GM21447 (cell line): ENCODE data around the gene TTC16.
"Not testable (repeated sequence)": the region's sequence is repeated elsewhere in the genome, so short reads cannot be mapped to it uniquely, and the experiment has no call there.

Source experiments
- ATAC-seq: cut with Tn5 transposase; IDR thresholded peaks from one replicate; pipeline ENCODE4 v1.9.1; 2021; ENCODE audit not compliant: unreplicated experiment

The TTC16 gene

DNA sequence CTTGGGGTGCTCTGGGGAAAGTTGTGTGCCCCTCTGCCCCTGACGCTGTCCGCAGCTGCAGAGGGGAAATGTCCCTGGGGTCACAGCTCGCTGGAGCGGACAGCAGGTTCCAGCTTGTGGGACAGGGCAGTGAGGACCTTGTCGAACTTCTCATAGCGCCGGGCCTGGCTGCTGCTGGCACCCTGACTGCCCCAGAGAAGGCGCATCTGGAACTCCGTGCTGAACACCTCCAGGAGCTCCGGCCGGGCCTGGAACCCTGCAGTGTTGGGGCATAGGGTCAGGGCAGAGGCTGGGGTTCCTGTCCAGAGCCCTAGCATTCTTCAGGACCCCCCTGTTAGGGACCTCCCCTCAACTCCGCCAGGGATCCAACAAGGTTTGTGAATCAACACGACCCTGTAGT is 22.8 kb downstream of the TTC16 start:
- no peak for ATAC-seq

DNA sequence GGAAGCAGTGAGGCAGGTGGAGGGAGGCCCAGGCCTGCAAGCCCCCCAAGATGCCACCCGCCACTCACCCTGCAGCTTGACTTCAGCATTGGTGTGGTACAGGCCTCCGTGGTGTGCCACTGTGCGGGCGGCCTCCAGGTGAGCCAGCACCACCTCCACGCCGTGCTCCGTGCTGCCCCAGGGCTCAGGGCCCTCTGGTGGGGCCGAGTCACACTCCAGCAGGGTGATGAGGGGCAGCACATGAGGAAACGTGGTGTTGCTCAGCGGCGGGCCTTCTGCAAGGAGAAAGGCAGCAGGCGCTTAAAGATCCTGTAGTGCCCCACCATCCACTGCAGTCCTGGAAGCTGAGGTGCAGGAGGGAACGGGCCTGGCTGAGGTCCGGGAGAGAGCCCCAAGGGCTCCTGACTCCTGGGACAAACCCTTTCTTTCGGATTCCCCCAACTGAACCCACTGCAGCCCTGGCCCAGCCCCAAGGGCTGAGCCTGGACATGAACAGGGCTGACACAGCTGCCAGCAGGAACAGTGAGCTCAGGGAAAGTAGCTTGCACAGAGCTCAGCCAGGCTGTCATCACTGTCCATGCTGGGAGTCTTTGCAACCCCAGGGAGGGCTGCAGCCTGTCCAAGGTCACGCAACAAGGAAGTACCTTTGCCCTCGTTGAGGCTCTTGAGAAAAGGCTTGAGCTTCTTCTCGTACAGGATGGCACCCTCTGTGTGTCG is 23.9 kb downstream of the TTC16 start:
- no peak for ATAC-seq

DNA sequence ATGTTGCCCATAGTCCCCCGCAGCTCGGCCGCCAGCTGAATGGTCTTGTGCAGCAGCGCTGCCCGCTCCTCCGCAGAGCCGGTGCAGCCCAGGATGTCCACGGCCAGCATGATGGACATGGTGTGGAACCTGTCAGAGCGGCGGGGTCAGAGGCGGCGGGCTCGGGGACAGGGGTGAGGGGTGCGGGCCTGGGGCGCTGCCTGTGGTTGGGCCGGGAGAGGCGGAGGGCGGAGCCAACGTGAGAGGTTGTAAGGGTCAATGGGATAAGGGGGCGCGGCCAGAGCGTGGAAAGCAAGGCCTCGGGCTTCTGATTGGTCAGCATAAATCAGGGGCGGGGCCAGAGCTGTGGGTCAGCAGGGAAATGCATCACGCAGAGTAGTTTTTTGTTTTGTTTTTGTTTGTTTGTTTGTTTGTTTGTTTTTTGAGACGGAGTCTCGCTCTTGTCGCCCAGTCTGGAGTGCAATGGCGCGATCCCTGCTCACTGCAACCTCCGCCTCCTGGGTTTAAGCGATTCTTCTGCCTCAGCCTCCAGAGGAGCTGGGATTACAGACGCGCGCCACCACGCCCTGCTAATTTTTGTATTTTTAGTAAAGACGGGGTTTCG is 26.1 kb downstream of the TTC16 start:
- ATAC-seq, result no peak

DNA sequence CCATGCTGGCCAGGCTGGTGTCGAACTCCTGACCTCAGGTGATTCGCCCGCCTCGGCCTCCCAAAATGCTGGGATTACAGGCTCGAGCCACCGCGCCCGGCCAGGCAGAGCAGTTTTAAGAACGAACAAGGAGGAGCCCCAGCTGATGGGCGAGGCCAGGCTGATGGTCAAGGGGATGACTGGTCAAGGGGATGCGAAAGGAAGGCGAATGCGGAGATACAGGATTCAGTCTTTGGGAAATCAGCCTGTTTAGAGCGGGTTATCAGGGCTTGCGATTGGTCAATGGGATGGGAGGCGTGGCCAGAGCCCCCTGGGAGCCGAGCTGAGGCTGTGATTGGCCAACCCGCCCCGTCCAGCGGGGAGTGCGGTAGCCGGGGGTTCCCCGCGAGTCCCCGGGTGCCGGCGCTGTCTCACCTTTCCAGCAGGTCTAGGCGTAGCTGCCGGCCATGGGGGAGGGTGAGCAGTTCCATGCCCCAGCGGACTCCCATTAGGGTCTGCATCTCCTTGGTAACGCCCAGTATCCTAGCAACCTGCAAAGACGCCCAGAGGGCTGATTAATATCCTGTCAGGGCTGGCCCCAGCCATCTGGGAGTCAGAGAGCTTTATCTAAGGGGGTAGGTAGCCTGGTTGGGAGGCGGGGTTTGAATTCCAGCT is 26.7 kb downstream of the TTC16 start:
- no peak for ATAC-seq

DNA sequence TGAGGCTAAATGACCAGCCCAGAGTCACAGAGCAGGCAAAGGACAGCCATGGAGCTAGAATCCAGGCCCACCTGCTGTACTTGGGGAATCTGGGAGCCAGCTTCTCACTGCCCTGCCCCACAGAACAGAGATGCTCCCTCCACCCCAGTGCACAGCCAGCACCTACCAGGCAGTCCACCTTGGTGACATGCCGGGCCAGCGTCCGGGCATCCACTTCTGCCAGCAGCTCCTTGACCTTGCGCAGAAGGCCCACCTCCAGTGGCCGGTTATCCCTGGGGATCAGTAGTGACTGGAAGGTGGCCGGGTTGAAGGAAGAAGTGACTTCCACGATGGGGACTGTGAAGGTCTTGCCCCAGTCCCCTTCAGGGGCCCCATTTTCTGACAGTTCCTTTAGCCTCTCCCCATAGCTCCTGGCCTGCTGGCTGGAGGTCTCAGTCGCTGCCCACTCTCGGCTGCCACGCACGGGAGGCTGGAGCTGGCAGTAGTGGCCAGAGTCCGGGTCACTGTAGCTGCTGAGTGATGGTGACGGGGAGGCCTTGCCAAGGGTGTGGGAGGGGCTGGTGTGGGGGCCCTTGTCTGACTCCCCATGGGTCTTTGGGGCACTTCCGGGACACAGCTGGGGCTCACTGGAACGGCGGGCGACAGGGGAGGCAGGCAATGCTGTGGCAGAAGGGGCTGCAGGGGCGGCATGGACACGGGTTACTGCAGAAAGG is 28.7 kb downstream of the TTC16 start:
- no peak for ATAC-seq

DNA sequence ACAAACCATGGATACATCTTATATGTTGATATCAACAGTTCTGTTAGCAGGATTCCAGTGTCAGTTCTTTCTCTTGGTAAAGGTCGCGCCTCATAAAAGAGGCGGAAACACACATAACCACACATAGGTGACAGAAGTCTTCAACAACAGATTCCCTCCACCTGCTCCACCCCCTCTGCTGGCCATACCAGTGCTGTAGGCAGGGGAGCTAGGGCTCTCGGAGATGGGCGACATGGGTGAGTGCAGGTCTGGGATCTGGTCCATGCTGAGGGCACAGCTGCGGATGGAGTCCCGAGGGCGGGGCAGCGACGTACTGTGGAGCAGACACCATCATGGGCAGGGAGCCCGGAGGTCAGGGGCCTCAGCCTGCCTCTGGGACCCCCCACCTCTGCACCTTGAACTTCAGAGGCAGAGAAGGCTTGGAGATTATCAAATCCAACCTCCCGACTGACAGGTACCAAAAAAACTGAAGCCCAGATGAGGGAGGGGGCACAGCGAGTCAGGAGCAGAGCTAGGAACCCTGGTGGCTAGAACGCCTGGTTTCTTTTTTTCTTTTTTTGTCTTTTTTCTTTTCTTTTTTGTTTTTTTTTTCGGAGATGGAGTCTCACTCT is 31.2 kb downstream of the TTC16 start:
- no peak for ATAC-seq

DNA sequence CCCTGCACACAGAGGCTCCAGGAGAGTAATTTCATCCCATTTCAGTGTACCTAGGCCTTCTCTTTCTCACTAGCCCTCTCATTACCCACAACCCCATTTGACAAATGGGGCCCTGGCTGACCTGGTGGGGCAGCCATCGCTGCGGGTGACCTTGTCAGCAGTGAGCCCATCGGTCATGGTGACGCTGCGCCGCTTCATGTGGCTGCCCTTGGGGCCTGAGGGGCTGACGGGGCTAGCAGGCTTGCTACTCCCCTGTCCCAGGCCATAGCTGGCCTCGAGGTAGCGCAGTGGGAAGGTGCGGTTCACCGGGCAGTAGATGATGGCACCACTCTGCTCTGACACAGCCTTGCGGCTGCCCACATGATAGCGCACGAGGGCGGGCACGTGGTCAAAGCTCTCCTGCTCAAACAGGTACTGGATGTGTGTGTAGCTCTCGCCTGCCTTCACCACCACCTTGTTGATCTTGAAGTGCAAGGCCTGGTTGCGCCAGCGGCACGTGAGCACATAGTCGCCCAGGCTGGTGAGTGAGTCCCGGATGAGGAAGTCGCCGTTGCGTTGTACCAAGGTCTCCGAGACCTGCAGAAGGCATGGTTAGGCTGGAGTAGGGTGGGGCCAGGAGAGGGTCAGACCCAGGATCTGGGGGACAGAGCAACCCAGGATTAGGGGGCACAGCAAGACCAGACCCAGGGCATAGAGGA is 33.4 kb downstream of the TTC16 start:
- no peak for ATAC-seq

DNA sequence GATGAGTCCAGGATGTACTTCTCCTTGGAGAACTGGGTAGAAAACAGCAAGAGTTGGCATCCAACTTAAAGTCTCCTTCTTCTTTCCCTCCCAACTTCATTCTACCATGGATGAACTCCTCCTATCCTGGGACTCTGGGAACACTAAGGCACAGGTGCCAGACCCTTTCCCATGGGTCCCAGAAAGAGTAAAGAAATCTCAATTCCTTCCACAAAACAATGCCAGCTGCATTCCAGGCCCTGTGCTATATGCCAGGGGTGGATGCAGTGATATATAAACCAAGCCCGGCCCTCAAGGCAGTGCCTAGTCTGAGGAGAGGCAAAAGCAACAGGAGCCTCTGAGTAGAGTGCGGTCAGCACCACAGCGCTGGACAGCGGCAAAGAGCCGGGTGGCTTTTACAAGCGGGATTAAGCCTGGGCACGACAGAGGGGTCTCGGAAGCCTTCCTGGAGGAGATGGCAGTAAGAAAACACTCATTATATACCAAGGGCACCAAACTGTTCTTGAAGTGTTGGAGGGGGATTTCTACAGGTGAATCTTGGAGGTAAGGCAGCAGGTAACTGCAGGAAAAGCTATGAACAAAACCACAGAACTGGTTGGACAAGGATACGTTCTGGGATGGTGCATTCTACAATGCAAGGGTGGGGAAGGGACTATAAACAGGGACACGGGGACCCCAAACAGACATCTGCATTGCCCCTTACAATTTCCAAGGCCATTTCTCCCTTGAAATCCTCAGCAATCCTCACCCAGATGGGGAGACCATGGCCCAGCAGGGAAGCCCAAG is 35.6 kb downstream of the TTC16 start:
- ATAC-seq, result no peak

DNA sequence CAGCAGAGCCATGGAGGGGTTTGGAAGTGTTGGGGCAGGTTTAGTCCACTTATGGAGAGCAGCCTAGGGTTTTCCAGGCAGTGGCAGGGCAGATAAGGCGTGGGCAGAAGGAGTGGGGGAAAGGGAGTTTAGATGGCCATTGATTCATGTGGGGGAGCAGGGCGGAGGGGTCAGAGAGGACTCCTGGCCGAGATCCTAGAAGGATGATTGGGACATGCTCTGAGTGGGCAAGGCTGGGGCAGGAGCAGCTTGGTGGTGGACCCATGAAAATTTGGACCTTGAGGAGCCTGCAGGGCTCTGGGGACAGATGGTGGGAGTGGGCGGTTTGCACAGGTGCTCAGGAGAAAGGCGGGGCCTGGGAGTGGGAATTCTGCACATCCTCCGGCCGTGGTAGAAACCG is 37.3 kb downstream of the TTC16 start:
- ATAC-seq, result no peak

DNA sequence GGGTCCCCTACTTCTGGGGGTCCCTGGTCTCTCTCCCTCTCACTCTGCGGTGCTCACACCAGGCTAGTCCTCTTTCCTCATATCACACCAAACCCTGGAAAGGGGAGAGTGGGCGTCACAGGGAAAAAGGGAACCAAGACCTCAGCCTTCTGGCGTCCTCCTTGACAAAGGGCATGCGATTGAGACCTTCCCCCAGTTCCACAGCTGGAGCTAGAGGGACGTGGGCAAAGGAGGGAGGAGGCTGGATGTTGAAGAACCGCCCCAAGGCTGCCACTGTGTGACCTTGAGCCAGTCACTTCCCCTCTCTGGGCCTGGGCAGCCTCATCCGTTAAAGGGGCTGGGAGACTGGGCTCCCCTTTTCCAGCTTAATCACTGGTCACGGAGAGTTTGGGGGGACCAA is 37.7 kb downstream of the TTC16 start:
- ATAC-seq, result no peak

DNA sequence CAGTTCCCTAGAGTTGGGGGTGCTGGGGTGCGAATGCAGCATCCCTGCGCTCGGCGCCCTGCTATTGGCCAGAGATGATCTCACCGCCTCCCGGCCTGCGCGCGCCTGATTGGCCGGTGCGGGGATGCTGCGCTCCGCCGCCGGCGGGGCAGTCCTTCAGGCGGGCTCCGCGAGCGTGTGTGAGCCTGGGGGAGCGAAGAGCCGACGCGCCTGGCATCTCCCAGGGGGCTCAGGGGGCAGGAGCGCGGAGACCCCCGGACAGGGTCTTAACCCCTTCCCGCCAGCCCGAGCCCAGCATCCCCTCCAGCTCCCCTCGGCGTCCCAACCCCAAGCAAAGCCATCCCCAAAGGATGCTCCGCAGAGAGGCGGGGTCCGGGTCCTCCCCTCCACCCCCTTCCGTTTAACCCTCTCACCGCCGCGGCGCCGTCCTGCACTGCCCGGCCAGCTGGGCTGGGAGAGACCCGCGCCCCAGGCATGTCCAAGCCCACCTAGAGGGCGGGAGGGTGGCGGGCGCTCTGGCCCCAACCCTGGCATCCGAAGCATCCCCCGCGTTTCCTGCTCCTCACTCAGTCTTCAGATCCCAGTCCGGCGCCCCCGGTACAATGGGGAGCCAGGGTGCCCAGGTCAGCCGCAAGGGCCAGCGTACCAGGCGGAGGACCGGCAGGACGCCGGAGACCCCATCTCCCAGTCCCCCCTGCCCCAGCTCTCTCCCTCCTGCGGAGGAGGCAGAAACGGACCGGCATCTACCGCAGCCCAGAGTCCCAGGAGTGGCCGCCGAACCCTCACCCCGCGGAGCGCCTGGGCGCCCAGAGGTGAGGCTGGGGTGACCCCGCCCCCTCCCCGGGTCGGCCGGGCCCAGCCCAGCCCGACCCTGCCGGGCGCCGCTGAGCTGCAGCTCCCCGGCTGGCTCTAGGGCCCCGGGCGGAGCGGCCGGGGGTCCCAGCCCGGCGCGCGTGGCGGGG is 38.5 kb downstream of the TTC16 start:
- ATAC-seq, result no peak

DNA sequence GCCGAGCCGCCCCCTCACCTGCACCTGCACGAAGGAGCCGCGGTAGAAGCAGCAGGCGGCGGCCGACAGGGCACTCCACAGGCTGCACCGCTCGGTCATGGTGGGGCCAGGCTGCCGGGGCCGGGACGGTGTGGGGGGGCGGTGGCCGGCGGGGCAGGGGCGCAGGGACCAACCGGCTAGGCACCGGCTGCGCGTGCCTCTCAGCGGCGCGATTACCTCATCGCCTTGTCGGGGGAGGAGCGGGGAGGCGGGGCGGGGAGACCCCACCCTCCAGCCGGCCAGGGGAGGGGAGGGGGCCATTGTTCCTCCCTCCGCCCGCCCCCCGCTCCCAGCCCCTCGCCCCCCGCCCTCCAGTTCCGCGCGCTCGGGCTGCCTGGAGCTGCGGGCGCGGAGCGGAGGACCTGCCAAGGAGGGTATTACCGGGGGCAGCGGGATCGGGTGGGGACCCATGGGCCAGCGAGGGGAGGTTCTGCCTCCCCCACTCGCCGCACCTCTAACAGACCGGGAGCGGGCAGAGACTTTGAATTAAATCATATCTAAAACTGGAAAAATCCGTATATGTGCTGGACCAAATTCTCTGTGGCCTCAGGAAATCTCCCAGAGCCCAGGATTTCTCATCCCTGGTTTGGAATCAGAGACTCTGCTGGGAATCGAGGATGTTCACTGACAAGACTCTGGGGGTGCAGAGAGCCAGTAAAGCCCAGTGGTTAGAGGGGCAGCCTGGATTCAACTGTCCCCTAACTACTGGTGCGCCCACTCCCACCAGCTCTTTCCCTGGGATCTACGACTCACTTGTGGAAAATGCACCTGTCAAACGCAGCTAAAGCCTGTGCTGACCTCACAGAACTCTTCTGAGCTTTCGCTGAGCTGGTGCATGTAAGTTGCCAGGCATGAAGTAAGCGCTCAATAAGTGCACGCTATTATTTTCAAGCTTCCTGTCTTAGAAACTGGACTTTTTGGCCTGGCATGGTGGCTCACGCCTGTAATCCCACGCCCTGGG is 39.5 kb downstream of the TTC16 start:
- no peak for ATAC-seq

DNA sequence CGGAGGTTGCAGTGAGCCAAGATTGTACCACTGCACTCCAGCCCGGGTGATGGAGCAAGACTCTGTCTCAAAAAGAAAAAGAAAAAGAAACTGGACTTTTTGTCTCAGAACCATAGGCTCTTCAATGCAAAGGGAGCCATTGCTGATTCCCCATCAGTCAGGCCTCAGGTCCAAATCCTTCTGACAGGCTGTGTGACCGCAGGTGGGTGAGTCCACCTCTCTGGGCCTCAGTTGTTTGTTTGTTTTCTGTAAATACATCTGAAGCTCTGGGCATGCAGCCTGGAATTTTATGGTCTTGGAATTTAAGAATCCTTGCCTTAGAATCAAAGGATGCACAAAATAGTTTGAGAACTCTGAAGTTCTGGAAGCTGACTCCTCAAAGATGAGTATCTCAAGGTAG is 40.4 kb downstream of the TTC16 start:
- ATAC-seq, result no peak

DNA sequence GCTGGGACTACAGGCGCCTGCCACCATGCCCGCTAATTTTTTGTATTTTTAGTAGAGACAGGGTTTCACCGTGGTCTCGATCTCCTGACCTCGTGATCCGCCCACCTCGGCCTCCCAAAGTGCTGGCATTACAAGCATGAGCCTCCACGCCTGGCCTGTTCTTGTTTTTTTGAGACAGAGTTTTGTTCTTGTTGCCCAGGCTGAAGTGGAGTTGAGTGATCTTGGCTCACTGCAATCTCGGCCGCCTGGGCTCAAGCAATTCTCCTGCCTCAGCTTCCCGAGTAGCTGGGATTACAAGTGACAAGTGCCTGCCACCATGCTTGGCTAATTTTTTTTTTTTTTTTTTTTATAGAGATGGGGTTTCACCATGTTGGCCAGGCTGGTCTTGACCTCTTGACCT is 40.9 kb downstream of the TTC16 start:
- ATAC-seq, result not testable (repeated sequence)

DNA sequence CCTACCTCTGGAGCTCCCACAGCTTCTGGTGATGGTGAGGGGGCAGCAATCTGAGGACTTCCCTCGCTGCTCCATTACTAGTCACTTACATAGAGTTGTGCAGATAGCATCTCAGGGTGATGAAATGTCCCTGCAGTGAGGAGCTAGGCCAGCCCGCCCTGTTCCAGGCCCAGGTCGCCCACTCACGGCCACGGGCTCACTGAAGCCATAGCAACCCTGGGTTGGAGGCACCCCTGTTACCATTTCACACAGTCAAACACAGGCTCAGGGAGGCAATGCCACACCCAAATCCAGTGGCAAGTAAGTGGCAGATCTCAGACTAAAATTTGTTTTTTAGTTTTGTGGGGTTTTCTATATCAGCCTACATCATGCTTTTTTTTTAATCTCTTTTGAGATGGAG is 43.0 kb downstream of the TTC16 start:
- ATAC-seq, result no peak

DNA sequence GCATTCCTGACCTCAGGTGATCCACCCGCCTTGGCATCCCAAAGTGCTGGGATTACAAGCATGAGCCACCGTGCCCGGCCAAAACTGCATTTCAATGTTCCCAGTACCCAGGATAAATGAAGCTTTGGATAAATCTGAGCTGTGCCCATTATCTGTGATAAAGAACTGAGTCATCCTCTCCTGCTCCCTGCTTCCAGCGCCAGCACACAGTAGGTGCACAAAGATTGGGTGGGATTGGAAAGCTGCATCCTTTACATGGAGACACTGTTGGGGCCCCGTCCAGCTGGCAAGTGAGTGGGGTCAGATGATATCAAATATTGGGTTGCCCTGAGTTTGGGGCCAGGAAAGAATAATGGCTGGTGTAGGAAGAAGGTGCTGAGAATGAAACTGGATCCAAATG is 45.2 kb downstream of the TTC16 start:
- no peak for ATAC-seq

DNA sequence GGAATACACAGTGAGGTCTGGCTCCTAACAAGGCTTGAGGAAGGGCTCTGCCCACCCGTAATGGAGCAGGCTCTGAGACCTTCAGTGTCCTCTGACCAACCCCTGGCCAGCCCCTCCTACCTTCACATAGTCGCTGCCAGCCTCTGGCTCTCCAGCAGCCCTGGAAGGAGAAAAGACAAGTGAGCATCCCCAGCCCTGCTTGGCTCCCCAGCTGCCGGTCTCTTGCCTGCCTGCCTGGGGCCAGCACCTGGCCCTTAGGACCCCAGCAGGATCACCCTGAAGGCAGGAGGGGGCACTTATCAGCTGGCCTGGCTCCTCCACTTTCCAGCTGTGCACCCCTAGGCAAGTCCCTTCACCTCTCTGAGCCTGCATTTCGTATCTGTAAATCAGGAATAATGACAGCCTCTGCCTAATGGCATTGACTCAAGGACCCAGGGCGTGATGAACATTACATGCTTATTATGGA is 45.6 kb downstream of the TTC16 start:
- ATAC-seq, result no peak
